GM19467 (cell line): ENCODE measurements around the gene PCDH18.

Source experiments
- ATAC-seq: cut with Tn5 transposase; IDR thresholded peaks from one replicate; pipeline ENCODE4 v1.9.1; 2021; ENCODE audit warnings: mild to moderate bottlenecking, moderate library complexity; ENCODE audit not compliant: unreplicated experiment

PCDH18 gene

GRCh38 chr4:137474711-137475301 lies 57.5 kb downstream of the PCDH18 start:
- ATAC-seq: no peak

GRCh38 chr4:137471895-137472294 lies 60.4 kb downstream of the PCDH18 start:
- no peak for ATAC-seq

- ATAC-seq: no peak
Measured at GRCh38 chr4:137471461-137471860, 60.8 kb downstream of the PCDH18 start.

- no peak for ATAC-seq
Measured at GRCh38 chr4:137470806-137471205, 61.5 kb downstream of the PCDH18 start.
